K562 (cell line): ENCODE measurements around the gene TTC28. TPM values are rescaled to one million over a fixed set of nuclear protein-coding genes. Genes with fewer than 3 reads are reported as not detected.

Source experiments
- ATAC-seq: fragments of 200-7000 bp; cut with Tn5 transposase; 3 replicates; pipeline ENCODE4 v1.9.1; 2020; ENCODE audit warnings: moderate library complexity
- BruUV-seq: library from RNA; stranded (reverse); fragments of 400-500 nt; replicated peaks from 2 replicates; lab custom pipeline; 2021; lab: Mats Ljungman, UMichigan
- CTCF ChIA-PET: fragments of 300-600 bp; formaldehyde crosslinking; extraction: SDS; loops from one replicate; lab custom pipeline; 2021; ENCODE audit warnings: low intra/inter-chr PET ratio; lab: Yijun Ruan, JAX
- POLR2A ChIA-PET: fragments of 300-600, 350-650 bp; sonication (Branson Sonifier 250); formaldehyde crosslinking; extraction: SDS; loops from one replicate; lab custom pipeline; 2021; ENCODE audit warnings: antibody characterized with exemption, inconsistent platforms; lab: Yijun Ruan, JAX
- DNase-seq, 4 experiments: peaks; one replicate each; pipeline versions ENCODE4 v3.0.0 to v3.0.0-alpha.2; 2011 to 2018; ENCODE audit warnings: low spot score in 3 of 4, mixed read lengths in 3 of 4; ENCODE audit errors: extremely low read depth in 1 of 4
- FAIRE-seq: peaks from 2 replicates; lab custom pipeline; 2011; peaks lifted over from hg19 to GRCh38; lab: Jason Lieb, UNC
- H2AFZ ChIP-seq: 2 replicates; pipeline ENCODE4 v1.6.0; 2011; ENCODE audit warnings: low read depth, low read length, control low read depth, inconsistent platforms
- H3K27ac ChIP-seq: fragments of 200-600 bp; 3 replicates; pipeline ENCODE4 v1.8.0; 2011; ENCODE audit warnings: low read depth, mild to moderate bottlenecking, control low read depth, inconsistent platforms, low read length, moderate library complexity, mixed read lengths; ENCODE audit errors: extremely low read depth
- H3K27me3 ChIP-seq, 2 experiments: fragments of 300-600 bp in 1 of 2; 2 replicates in 1 of 2; 3 replicates in 1 of 2; pipeline versions ENCODE4 v1.6.0 to v1.8.0; 2011; ENCODE audit warnings: inconsistent platforms in 2 of 2, low read length in 2 of 2, mild to moderate bottlenecking in 1 of 2, mixed read lengths in 1 of 2, moderate library complexity in 1 of 2; ENCODE audit not compliant: control insufficient read depth in 2 of 2, insufficient read depth in 2 of 2
- H3K36me3 ChIP-seq: fragments of 300-600 bp; 3 replicates; pipeline ENCODE4 v1.8.0; 2011; ENCODE audit warnings: mild to moderate bottlenecking, low read length, inconsistent platforms; ENCODE audit not compliant: control insufficient read depth, insufficient read depth
- H3K4me1 ChIP-seq, 2 experiments: fragments of 200-600 bp in 1 of 2; replicated peaks in 1 of 2; 2 replicates in 1 of 2; 3 replicates in 1 of 2; pipeline versions ENCODE4 v1.5.1 to v1.8.0; 2011; ENCODE audit warnings: inconsistent platforms in 2 of 2, low read length in 2 of 2, mild to moderate bottlenecking in 1 of 2, mixed read lengths in 1 of 2, moderate library complexity in 1 of 2; ENCODE audit not compliant: control insufficient read depth in 2 of 2, insufficient read depth in 2 of 2
- H3K4me2 ChIP-seq: 2 replicates; pipeline ENCODE4 v1.6.1; 2011; ENCODE audit warnings: low read length, control low read depth, inconsistent platforms, mixed read lengths; ENCODE audit not compliant: insufficient read depth
- H3K4me3 ChIP-seq: fragments of 200-600 bp; sonication (generic), shearing (Covaris generic); 2 replicates; pipeline ENCODE4 v1.5.1; 2016; ENCODE audit warnings: control low read depth, inconsistent platforms
- H3K79me2 ChIP-seq: fragments of 200-600 bp; 3 replicates; pipeline ENCODE4 v1.8.0; 2011; ENCODE audit warnings: low read length, inconsistent platforms; ENCODE audit not compliant: control insufficient read depth, insufficient read depth
- H3K9ac ChIP-seq, 2 experiments: 2 replicates each; pipeline versions ENCODE4 v1.6.0 to v1.6.1; 2011; ENCODE audit warnings: low read depth in 2 of 2, low read length in 2 of 2, control low read depth in 1 of 2, inconsistent platforms in 1 of 2, mild to moderate bottlenecking in 1 of 2, mixed read lengths in 1 of 2; ENCODE audit not compliant: insufficient read depth in 1 of 2
- H3K9me1 ChIP-seq: one replicate; pipeline ENCODE4 v1.6.0; 2011; ENCODE audit warnings: inconsistent platforms, mild to moderate bottlenecking, low read length, moderate library complexity; ENCODE audit not compliant: control insufficient read depth, insufficient read depth
- H3K9me3 ChIP-seq: replicated peaks from 2 replicates; pipeline ENCODE4 v1.5.1; 2011; ENCODE audit warnings: low read depth, low read length, inconsistent platforms; ENCODE audit not compliant: control insufficient read depth, insufficient read depth
- H4K20me1 ChIP-seq: replicated peaks from 2 replicates; pipeline ENCODE4 v1.6.1; 2011; ENCODE audit warnings: low read length, inconsistent platforms, mixed read lengths; ENCODE audit not compliant: control insufficient read depth, insufficient read depth
- BDP1 ChIP-seq: IDR thresholded peaks from 3 replicates; pipeline ENCODE4 v1.6.1; 2011; ENCODE audit not compliant: insufficient read length, insufficient read depth
- CREB5 ChIP-seq: fragments of 250-450 bp; sonication (Bioruptor Pico); IDR thresholded peaks from 2 replicates; pipeline ENCODE4 v1.5.0; 2020; ENCODE audit warnings: mild to moderate bottlenecking
- CSDE1 ChIP-seq, 2 experiments: fragments of 450-650 bp; IDR thresholded peaks; 2 replicates each; pipeline ENCODE4 v1.6.1; 2016; ENCODE audit warnings: mild to moderate bottlenecking in 1 of 2
- ELK3 ChIP-seq: fragments of 450-650 bp; formaldehyde crosslinking; IDR thresholded peaks from 2 replicates; pipeline ENCODE4 v1.4.0; 2020; ENCODE audit warnings: mild to moderate bottlenecking
- HIVEP1 ChIP-seq: fragments of 250-450 bp; sonication (Bioruptor Pico); IDR thresholded peaks from 2 replicates; pipeline ENCODE4 v1.4.0; 2020; ENCODE audit warnings: mild to moderate bottlenecking
- NKRF ChIP-seq: fragments of 450-650 bp; IDR thresholded peaks from 2 replicates; pipeline ENCODE4 v1.6.1; 2016; ENCODE audit warnings: borderline replicate concordance
- NR2C1 ChIP-seq, 2 experiments: fragments of 450-650 bp; IDR thresholded peaks; 2 replicates each; pipeline ENCODE4 v1.6.1; 2017; ENCODE audit warnings: mild to moderate bottlenecking in 2 of 2, antibody characterized with exemption in 1 of 2, inconsistent platforms in 1 of 2, missing compliant biosample characterization in 1 of 2, missing genetic modification characterization in 1 of 2
- RBM15 ChIP-seq: fragments of 200-400 bp; formaldehyde crosslinking; IDR thresholded peaks from 2 replicates; pipeline ENCODE4 v1.6.1; 2018; ENCODE audit warnings: mild to moderate bottlenecking, low read length, moderate library complexity; ENCODE audit not compliant: insufficient read depth
- RBM22 ChIP-seq: fragments of 200-400 bp; formaldehyde crosslinking; IDR thresholded peaks from 2 replicates; pipeline ENCODE4 v1.6.1; 2018; ENCODE audit warnings: low read length, low read depth; ENCODE audit not compliant: poor library complexity, severe bottlenecking
- RBM34 ChIP-seq: fragments of 200-400 bp; formaldehyde crosslinking; IDR thresholded peaks from 2 replicates; pipeline ENCODE4 v1.6.1; 2018; ENCODE audit warnings: low read length, borderline replicate concordance; ENCODE audit not compliant: insufficient read depth
- SMARCE1 ChIP-seq: fragments of 450-650 bp; IDR thresholded peaks from 2 replicates; pipeline ENCODE4 v1.7.1; 2016; ENCODE audit warnings: mild to moderate bottlenecking
- SREBF1 ChIP-seq: fragments of 150-350 bp; IDR thresholded peaks from 2 replicates; pipeline ENCODE4 v1.6.1; 2014; ENCODE audit warnings: antibody characterized with exemption, low read depth, low read length, borderline replicate concordance
- SRSF1 ChIP-seq: fragments of 200-400 bp; formaldehyde crosslinking; IDR thresholded peaks from 2 replicates; pipeline ENCODE4 v1.6.1; 2017; ENCODE audit warnings: mild to moderate bottlenecking, low read depth, low read length, moderate library complexity
- TAF7 ChIP-seq: fragments of 450-650 bp; IDR thresholded peaks from 2 replicates; pipeline ENCODE4 v1.6.1; 2016; ENCODE audit warnings: missing genetic modification characterization, missing compliant biosample characterization
- TCF3 ChIP-seq: sonication (generic); formaldehyde crosslinking; IDR thresholded peaks from 2 replicates; pipeline ENCODE4 v1.4.0; 2020; ENCODE audit warnings: mild to moderate bottlenecking, missing genetic modification reagents
- ZNF668 ChIP-seq: fragments of 250-450 bp; sonication (Bioruptor Pico); IDR thresholded peaks from 2 replicates; pipeline ENCODE4 v1.8.0; 2022; ENCODE audit warnings: mild to moderate bottlenecking, inconsistent platforms
- WGBS: fragments of 100-300 bp; shearing (Covaris generic); methylation state at CpG from one replicate; pipeline ENCODE4 v1.1.6; 2016; ENCODE audit warnings: low coverage, mixed read lengths; ENCODE audit not compliant: insufficient coverage; ENCODE audit errors: missing lambda C conversion rate; 5-methylcytosine and 5-hydroxymethylcytosine counted together
- in situ Hi-C: fragments of 300-500 bp; cut with MboI; formaldehyde crosslinking; loops from 4 replicates; pipeline ENCODE4 v1.15.0; 2018; ENCODE audit warnings: inconsistent platforms, mixed read lengths
- intact Hi-C: fragments of 100-400 bp; cut with micrococcal nuclease; formaldehyde crosslinking; loops from 2 replicates; pipeline ENCODE4 v1.14.2; 2022
- polyA plus RNA-seq, 8 experiments: library from polyadenylated mRNA; depleted of rRNA in 4 of 8; stranded (reverse) in 5 of 8; unstranded in 3 of 8; fragments of >200 nt; fragmentation: Nextera tagmentation in 2 of 8; fragmentation: Illumina TruSeq in 1 of 8; extraction: Ambion mirVana in 2 of 8; extraction: Trizol in 1 of 8; gene quantifications; 2 replicates each; pipeline versions ENCODE4 v1.2.1 to v1.2.3, GENCODE V29; 2011 to 2014; ENCODE audit warnings: inconsistent platforms in 1 of 8, missing spikeins in 1 of 8
- total RNA-seq, 7 experiments: library from RNA; depleted of rRNA in 6 of 7; stranded (reverse); fragments of >200 nt in 6 of 7; fragmentation: Illumina TruSeq in 2 of 7; extraction: Trizol in 2 of 7; gene quantifications; 2 replicates each; pipeline versions ENCODE4 v1.2.1 to v1.2.3, GENCODE V29; 2011 to 2021; ENCODE audit warnings: low replicate concordance in 1 of 7
- TF ChIP-seq, protein P1 (sequence below): fragments of 250-450 bp; sonication (Bioruptor Pico); IDR thresholded peaks from 2 replicates; pipeline ENCODE4 v1.4.0; 2020; ENCODE audit warnings: mild to moderate bottlenecking, moderate library complexity

TTC28 gene
- total and polyA plus RNA-seq, 9 of the 15 experiments (the other 6 are each of a cell fraction or from before 2014, with no cell fraction given), result 0.22 to 10.7 (median 3.1) TPM

- DNase-seq (no peak), ATAC-seq (no peak), FAIRE-seq (no peak)
- no peaks in the 10 kb centered on the region for H4K20me1 ChIP-seq
- intact Hi-C loops, result no loop called here
- in situ Hi-C loops, result no loop called here
- H3K79me2 ChIP-seq, result no peaks in the 10 kb centered on the region
- 53% methylated on average over 8 of the region's 10 CpGs for WGBS
- H3K9me1 ChIP-seq, result no peaks in the 10 kb centered on the region
- H3K27me3 ChIP-seq, result no peaks in the 10 kb centered on the region
- BruUV-seq, result no TSS peak
- H2AFZ ChIP-seq, result no peak overlapping the region
- no peak overlapping the region for H3K27ac ChIP-seq
- H3K4me1 ChIP-seq, result no peaks in the 10 kb centered on the region; a peak in 1 of 5 replicates
- H3K36me3 ChIP-seq, result peaks cover 9% of the 10 kb centered on the region; the same call in 1 of the 3 replicates
- H3K4me3 ChIP-seq, result no peak overlapping the region
- no peak overlapping the region for H3K4me2 ChIP-seq
- no peak overlapping the region for H3K9ac ChIP-seq
- no peaks in the 10 kb centered on the region for H3K9me3 ChIP-seq
- CTCF ChIA-PET, result no interaction called here
- POLR2A ChIA-PET, result interaction anchor here (1.2 kb wide), 1 partner anchor 10 kb away, joined by 3 read pairs; no protein-coding TSS in a partner anchor
- TF ChIP-seq RBM34, result no peak
- no peak for TF ChIP-seq BDP1
- TF ChIP-seq NKRF, result no peak
- no peak for TF ChIP-seq SMARCE1
- TF ChIP-seq ELK3, result no peak
- TF ChIP-seq TCF3 (CRISPR knock-in tag), result no peak
- no peak for TF ChIP-seq HIVEP1 (CRISPR knock-in tag)
- TF ChIP-seq RBM22, result no peak
- no peak for TF ChIP-seq ZNF668 (CRISPR knock-in tag)
- TF ChIP-seq CSDE1 (IDR thresholded peaks at IDR 0.05), result no peak
- TF ChIP-seq SREBF1, result no peak
- TF ChIP-seq, protein P1, sequence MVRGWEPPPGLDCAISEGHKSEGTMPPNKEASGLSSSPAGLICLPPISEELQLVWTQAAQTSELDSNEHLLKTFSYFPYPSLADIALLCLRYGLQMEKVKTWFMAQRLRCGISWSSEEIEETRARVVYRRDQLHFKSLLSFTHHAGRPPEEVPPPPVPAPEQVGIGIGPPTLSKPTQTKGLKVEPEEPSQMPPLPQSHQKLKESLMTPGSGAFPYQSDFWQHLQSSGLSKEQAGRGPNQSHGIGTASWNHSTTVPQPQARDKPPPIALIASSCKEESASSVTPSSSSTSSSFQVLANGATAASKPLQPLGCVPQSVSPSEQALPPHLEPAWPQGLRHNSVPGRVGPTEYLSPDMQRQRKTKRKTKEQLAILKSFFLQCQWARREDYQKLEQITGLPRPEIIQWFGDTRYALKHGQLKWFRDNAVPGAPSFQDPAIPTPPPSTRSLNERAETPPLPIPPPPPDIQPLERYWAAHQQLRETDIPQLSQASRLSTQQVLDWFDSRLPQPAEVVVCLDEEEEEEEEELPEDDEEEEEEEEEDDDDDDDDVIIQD (CRISPR knock-in tag), result no peak
- TF ChIP-seq TAF7, result no peak
- TF ChIP-seq RBM15, result no peak
- TF ChIP-seq NR2C1 (IDR thresholded peaks at IDR 0.05), result no peak
- no peak for TF ChIP-seq NR2C1 (tag; IDR thresholded peaks at IDR 0.05)
- TF ChIP-seq CREB5 (CRISPR knock-in tag), result no peak
- no peak for TF ChIP-seq SRSF1
Measured at GRCh38 chr22:27984001-27984695, 695.5 kb downstream of the TTC28 start.
